Tibial nerve (tissue), 4 donors: ENCODE results near the gene TMED8. TPM values are rescaled to one million over a fixed set of nuclear protein-coding genes. Genes with fewer than 3 reads are reported as not detected.

Experiments used
- DNase-seq, 2 donors: peaks; one replicate each; pipeline ENCODE4 v3.0.0-alpha.2; 2019; ENCODE audit warnings: low spot score in 2 of 2
- H3K27ac ChIP-seq, 4 donors: fragments of 200-600 bp; sonication (generic) in 3 of 4; one replicate each; pipeline ENCODE4 v1.5.1; 2017 to 2019; ENCODE audit warnings: mild to moderate bottlenecking in 1 of 4
- H3K27me3 ChIP-seq, 2 donors: fragments of 200-600 bp; sonication (generic) in 1 of 2; one replicate each; pipeline versions ENCODE4 v1.5.1 to v1.6.0; 2017 to 2019
- H3K36me3 ChIP-seq, 3 donors: fragments of 200-600 bp; sonication (generic); one replicate each; pipeline ENCODE4 v1.5.1; 2018 to 2019
- H3K4me1 ChIP-seq, 4 donors: fragments of 200-600 bp; sonication (generic) in 3 of 4; one replicate each; pipeline ENCODE4 v1.5.1; 2017 to 2019
- H3K4me3 ChIP-seq, 4 donors: fragments of 200-600 bp; sonication (generic) in 3 of 4; one replicate each; pipeline ENCODE4 v1.5.1; 2017 to 2019; ENCODE audit warnings: mild to moderate bottlenecking in 1 of 4, moderate library complexity in 1 of 4
- H3K9me3 ChIP-seq, 4 donors: fragments of 200-600 bp; sonication (generic) in 3 of 4; one replicate each; pipeline ENCODE4 v1.5.1; 2017 to 2019
- CTCF ChIP-seq, 5 experiments: fragments of 200-600 bp in 3 of 5; fragments of 450-650 bp in 2 of 5; sonication (generic) in 3 of 5; IDR thresholded peaks; one replicate each; pipeline ENCODE4 v1.5.1; 2016 to 2019; ENCODE audit warnings: antibody characterized with exemption in 5 of 5, mild to moderate bottlenecking in 3 of 5, moderate library complexity in 2 of 5
- EP300 ChIP-seq, 2 donors: sonication (generic); formaldehyde crosslinking; IDR thresholded peaks; one replicate each; pipeline ENCODE4 v1.6.1; 2017; ENCODE audit warnings: antibody characterized with exemption in 2 of 2, mild to moderate bottlenecking in 1 of 2
- POLR2A ChIP-seq, 2 donors: fragments of 450-650 bp; IDR thresholded peaks; one replicate each; pipeline ENCODE4 v1.6.1; 2017; ENCODE audit warnings: antibody characterized with exemption in 2 of 2, mild to moderate bottlenecking in 2 of 2, moderate library complexity in 2 of 2
- WGBS, 2 donors: methylation state at CpG; one replicate each; pipeline ENCODE4 v1.1.5; 2018; 5-methylcytosine and 5-hydroxymethylcytosine counted together
- total RNA-seq, 4 donors: library from RNA; depleted of rRNA; stranded (reverse); fragments of >200 nt; gene quantifications; one replicate each; pipeline ENCODE4 v1.1.0, GENCODE V29; 2016

Gene TMED8
- total RNA-seq, 4 donors from 2014 or later = 11.7 to 14.0 (median 12.4) TPM

- Histone ChIP-seq H3K27ac (no peak overlapping the region), H3K36me3 (no peaks in the 10 kb centered on the region), H3K27me3 (no peaks in the 10 kb centered on the region), H3K9me3 (no peaks in the 10 kb centered on the region), H3K4me3 (no peak overlapping the region), H3K4me1 (peaks cover 0 to 11% (median 2%) of the 10 kb centered on the region in 4 donors)
- TF ChIP-seq EP300 (IDR thresholded peaks at IDR 0.05) = no peak
- TF ChIP-seq CTCF (IDR thresholded peaks at IDR 0.05) = no peak
- no peak for TF ChIP-seq POLR2A (IDR thresholded peaks at IDR 0.05)
- DNase-seq = no peak
- WGBS, 2 donors = 73 to 85% methylated on average over 11 of the region's 11 CpGs
Observed at GRCh38 chr14:77324816-77325745, 51.8 kb downstream of the TMED8 start.

- WGBS, 2 donors = 90 to 96% methylated on average over 3 of the region's 3 CpGs
- TF ChIP-seq EP300 (IDR thresholded peaks at IDR 0.05) = no peak
- TF ChIP-seq POLR2A (IDR thresholded peaks at IDR 0.05) = no peak
- no peak for TF ChIP-seq CTCF (IDR thresholded peaks at IDR 0.05)
- H3K9me3 ChIP-seq = no peaks in the 10 kb centered on the region
- H3K4me1 ChIP-seq = peaks cover 0 to 19% (median 8%) of the 10 kb centered on the region in 4 donors
- no peaks in the 10 kb centered on the region for H3K27me3 ChIP-seq
- H3K36me3 ChIP-seq = no peaks in the 10 kb centered on the region
- no peak overlapping the region for H3K27ac ChIP-seq
- DNase-seq = no peak
- no peak overlapping the region for H3K4me3 ChIP-seq
Observed at GRCh38 chr14:77324289-77324688, 52.6 kb downstream of the TMED8 start.

- no peaks in the 10 kb centered on the region for H3K9me3 ChIP-seq
- H3K4me3 ChIP-seq = no peak overlapping the region
- TF ChIP-seq POLR2A (IDR thresholded peaks at IDR 0.05) (no peak), EP300 (IDR thresholded peaks at IDR 0.05) (no peak), CTCF (IDR thresholded peaks at IDR 0.05) (no peak)
- H3K4me1 ChIP-seq = peaks cover 0 to 27% (median 11%) of the 10 kb centered on the region in 4 donors
- H3K36me3 ChIP-seq = no peaks in the 10 kb centered on the region
- no peak for DNase-seq
- 89 to 94% methylated on average over 4 of the region's 4 CpGs for WGBS, 2 donors
- H3K27ac ChIP-seq = no peak overlapping the region
- H3K27me3 ChIP-seq = no peaks in the 10 kb centered on the region
Observed at GRCh38 chr14:77323571-77323970, 53.3 kb downstream of the TMED8 start.

GRCh38 chr14:77322951-77323350 is 53.9 kb downstream of the TMED8 start:
- 94 to 99% methylated on average over 5 of the region's 5 CpGs for WGBS, 2 donors
- no peak for DNase-seq
- TF ChIP-seq POLR2A (IDR thresholded peaks at IDR 0.05) (no peak), EP300 (IDR thresholded peaks at IDR 0.05) (no peak), CTCF (IDR thresholded peaks at IDR 0.05) (no peak)
- no peak overlapping the region for H3K27ac ChIP-seq
- no peaks in the 10 kb centered on the region for H3K27me3 ChIP-seq
- no peaks in the 10 kb centered on the region for H3K36me3 ChIP-seq
- H3K4me3 ChIP-seq = no peak overlapping the region
- H3K9me3 ChIP-seq = no peaks in the 10 kb centered on the region
- peaks cover 0 to 33% (median 11%) of the 10 kb centered on the region in 4 donors for H3K4me1 ChIP-seq

GRCh38 chr14:77322250-77322902 is 54.5 kb downstream of the TMED8 start:
- no peaks in the 10 kb centered on the region for H3K27me3 ChIP-seq
- no peaks in the 10 kb centered on the region for H3K36me3 ChIP-seq
- peak overlapping the region in 3 of 4 donors; percentile 99 for H3K27ac ChIP-seq
- peaks cover 0 to 39% (median 11%) of the 10 kb centered on the region in 4 donors for H3K4me1 ChIP-seq
- no peaks in the 10 kb centered on the region for H3K9me3 ChIP-seq
- DNase-seq = no peak
- H3K4me3 ChIP-seq = peak overlapping the region; percentile 73 to 100 (median 98)
- no peak for TF ChIP-seq EP300 (IDR thresholded peaks at IDR 0.05)
- whole genome bisulfite sequencing, 2 donors = 49 to 64% methylated on average over 5 of the region's 5 CpGs
